HCT116 (cell line): ENCODE results near the gene EFCAB13. TPM values are rescaled to one million over a fixed set of nuclear protein-coding genes. Genes with fewer than 3 reads are reported as not detected.

Source experiments
- ATAC-seq: fragments of 200-7000 bp; cut with Tn5 transposase; 2 replicates; pipeline ENCODE4 v1.9.1; 2020; ENCODE audit warnings: mild to moderate bottlenecking, moderate library complexity
- BruUV-seq: library from RNA; stranded (reverse); fragments of 400-500 nt; replicated peaks from 2 replicates; lab custom pipeline; 2021; lab: Mats Ljungman, UMichigan
- CTCF ChIA-PET: fragments of 300-600 bp; sonication (Branson Sonifier 250); formaldehyde crosslinking; loops from one replicate; lab custom pipeline; 2021; ENCODE audit warnings: antibody characterized with exemption; lab: Charles Lee
- POLR2A ChIA-PET: fragments of 300-600, 350-600 bp; sonication (Branson Sonifier 250); formaldehyde crosslinking; loops from one replicate; lab custom pipeline; 2021; ENCODE audit warnings: antibody characterized with exemption; lab: Charles Lee
- RAD21 ChIA-PET, 2 experiments: fragments of 300-600 bp; sonication (Branson Sonifier 250); formaldehyde crosslinking; loops; one replicate each; lab custom pipeline; 2023; ENCODE audit warnings: low total read pairs in 2 of 2; ENCODE audit not compliant: uncharacterized antibody in 2 of 2, unreplicated experiment in 2 of 2, low non-redundant PET in 1 of 2; lab: Charles Lee
- DNase-seq: peaks from one replicate; pipeline ENCODE4 v3.0.0-alpha.2; 2010; ENCODE audit warnings: low read depth, low spot score
- H2AFZ ChIP-seq: fragments of 200-600 bp; shearing (Covaris generic), sonication (generic); 2 replicates; pipeline ENCODE4 v1.6.1; 2017; ENCODE audit warnings: low read depth, mixed run types, mixed read lengths, antibody characterized with exemption, low read length; ENCODE audit not compliant: poor library complexity, severe bottlenecking
- H3K27ac ChIP-seq: 2 replicates; pipeline ENCODE4 v1.5.1; 2012; ENCODE audit warnings: low read depth, low read length
- H3K27me3 ChIP-seq: fragments of 200-600 bp; sonication (generic); 2 replicates; pipeline ENCODE4 v1.6.1; 2016; ENCODE audit warnings: mixed run types, low read length, mixed read lengths; ENCODE audit not compliant: insufficient read depth
- H3K36me3 ChIP-seq, 2 experiments: fragments of 200-500 bp in 1 of 2; fragments of 200-600 bp in 1 of 2; sonication (Bioruptor generic) in 1 of 2; sonication (generic) in 1 of 2; 2 replicates each; pipeline versions ENCODE4 v1.5.1 to v1.6.1; 2014 to 2016; ENCODE audit warnings: low read length in 2 of 2, inconsistent platforms in 1 of 2, mixed read lengths in 1 of 2, mixed run types in 1 of 2; ENCODE audit not compliant: insufficient read depth in 2 of 2, control insufficient read depth in 1 of 2
- H3K4me1 ChIP-seq, 2 experiments: fragments of 200-600 bp in 1 of 2; sonication (generic) in 1 of 2; 2 replicates each; pipeline versions ENCODE4 v1.5.1 to v1.6.1; 2012 to 2017; ENCODE audit warnings: low read length in 2 of 2, inconsistent platforms in 1 of 2, mild to moderate bottlenecking in 1 of 2, mixed read lengths in 1 of 2, mixed run types in 1 of 2, moderate library complexity in 1 of 2; ENCODE audit not compliant: insufficient read depth in 2 of 2, control insufficient read depth in 1 of 2
- H3K4me2 ChIP-seq: fragments of 200-600 bp; sonication (generic); 2 replicates; pipeline ENCODE4 v1.6.1; 2017; ENCODE audit warnings: mixed run types, low read length, mixed read lengths
- H3K4me3 ChIP-seq, 2 experiments: fragments of 200-600 bp in 1 of 2; sonication (generic) in 1 of 2; replicated peaks in 1 of 2; 2 replicates each; pipeline ENCODE4 v1.5.1; 2011 to 2016; ENCODE audit warnings: low read length in 2 of 2, control low read depth in 1 of 2, low read depth in 1 of 2, mild to moderate bottlenecking in 1 of 2, mixed read lengths in 1 of 2, mixed run types in 1 of 2
- H3K79me2 ChIP-seq: fragments of 200-600 bp; sonication (generic); 2 replicates; pipeline ENCODE4 v1.6.1; 2017; ENCODE audit warnings: mild to moderate bottlenecking, mixed run types, low read length, moderate library complexity, mixed read lengths; ENCODE audit not compliant: insufficient read depth
- H3K9ac ChIP-seq: fragments of 200-600 bp; sonication (generic); 2 replicates; pipeline ENCODE4 v1.6.1; 2016; ENCODE audit warnings: low read length, mixed read lengths
- H3K9me2 ChIP-seq: fragments of 200-600 bp; sonication (generic), shearing (Covaris generic); 2 replicates; pipeline ENCODE4 v1.6.1; 2017; ENCODE audit warnings: mixed run types, mild to moderate bottlenecking, moderate library complexity; ENCODE audit not compliant: insufficient read depth
- H3K9me3 ChIP-seq, 2 experiments: fragments of 200-500 bp in 1 of 2; fragments of 200-600 bp in 1 of 2; sonication (Bioruptor generic) in 1 of 2; sonication (generic) in 1 of 2; 2 replicates each; pipeline ENCODE4 v1.6.1; 2014 to 2017; ENCODE audit warnings: low read length in 2 of 2, mixed read lengths in 2 of 2, inconsistent platforms in 1 of 2, low read depth in 1 of 2, mild to moderate bottlenecking in 1 of 2, mixed run types in 1 of 2, moderate library complexity in 1 of 2; ENCODE audit not compliant: control insufficient read depth in 1 of 2, insufficient read depth in 1 of 2
- H4K20me1 ChIP-seq: fragments of 200-600 bp; sonication (generic), shearing (Covaris generic); 2 replicates; pipeline ENCODE4 v1.6.1; 2017; ENCODE audit warnings: mixed run types, mild to moderate bottlenecking, moderate library complexity; ENCODE audit not compliant: insufficient read depth
- ATF3 ChIP-seq: IDR thresholded peaks from 2 replicates; pipeline ENCODE4 v1.6.1; 2012
- CEBPB ChIP-seq: IDR thresholded peaks from 2 replicates; pipeline ENCODE4 v1.6.1; 2012; ENCODE audit warnings: low read depth
- CTCF ChIP-seq, 3 experiments: fragments of 200-600 bp in 1 of 3; sonication (generic) in 1 of 3; IDR thresholded peaks in 2 of 3; conservative IDR thresholded peaks in 1 of 3; 2 replicates each; pipeline ENCODE4 v1.5.1; 2012 to 2017; ENCODE audit warnings: low read depth in 2 of 3, low read length in 2 of 3, antibody characterized with exemption in 1 of 3, borderline replicate concordance in 1 of 3, control low read depth in 1 of 3, mild to moderate bottlenecking in 1 of 3, mixed read lengths in 1 of 3, mixed run types in 1 of 3, moderate library complexity in 1 of 3; ENCODE audit not compliant: insufficient read depth in 1 of 3
- EGR1 ChIP-seq: IDR thresholded peaks from 2 replicates; pipeline ENCODE4 v1.6.1; 2012; ENCODE audit warnings: low read depth
- EZH2phosphoT487 ChIP-seq: fragments of 200-600 bp; IDR thresholded peaks from 2 replicates; pipeline ENCODE4 v1.6.1; 2018; ENCODE audit warnings: antibody characterized with exemption, borderline replicate concordance
- JUND ChIP-seq: IDR thresholded peaks from 2 replicates; pipeline ENCODE4 v1.6.1; 2012
- POLR2A ChIP-seq: IDR thresholded peaks from 2 replicates; pipeline ENCODE4 v1.7.0; 2011; ENCODE audit warnings: borderline replicate concordance; ENCODE audit not compliant: insufficient read depth, insufficient read length; ENCODE audit errors: extremely low read depth
- POLR2AphosphoS5 ChIP-seq: IDR thresholded peaks from 2 replicates; pipeline ENCODE4 v1.6.1; 2011; ENCODE audit warnings: mild to moderate bottlenecking, low read depth, low read length, moderate library complexity
- REST ChIP-seq: IDR thresholded peaks from 2 replicates; pipeline ENCODE4 v1.6.1; 2012; ENCODE audit warnings: low read depth
- SIN3A ChIP-seq: IDR thresholded peaks from 2 replicates; pipeline ENCODE4 v1.6.1; 2012; ENCODE audit warnings: low read depth
- TCF7L2 ChIP-seq: IDR thresholded peaks from 2 replicates; pipeline ENCODE4 v1.7.0; 2011; ENCODE audit warnings: borderline replicate concordance, inconsistent platforms; ENCODE audit not compliant: insufficient read depth, insufficient read length; ENCODE audit errors: extremely low read depth
- YY1 ChIP-seq: IDR thresholded peaks from 2 replicates; pipeline ENCODE4 v1.6.1; 2011; ENCODE audit warnings: low read length, low read depth, moderate library complexity, mild to moderate bottlenecking; ENCODE audit not compliant: insufficient replicate concordance; ENCODE audit errors: extremely low read depth
- ZFX ChIP-seq: fragments of 450-650 bp; IDR thresholded peaks from 2 replicates; pipeline ENCODE4 v1.6.1; 2017
- ZNF274 ChIP-seq: fragments of 200-500 bp; sonication (Bioruptor generic); IDR thresholded peaks from 2 replicates; pipeline ENCODE4 v1.6.1; 2014; ENCODE audit warnings: mild to moderate bottlenecking, low read depth, low read length, inconsistent platforms
- intact Hi-C: fragments of 100-400 bp; cut with micrococcal nuclease; formaldehyde crosslinking; loops from 2 replicates; pipeline ENCODE4 v1.10.0; 2022
- total RNA-seq: library from RNA; stranded (reverse); gene quantifications from one replicate; pipeline ENCODE4 v1.2.1, GENCODE V29; 2021; ENCODE audit not compliant: unreplicated experiment

The EFCAB13 gene
- total RNA-seq, 1 experiment from 2014 or later: not detected

GRCh38 chr17:47276868-47277267, 46.9 kb upstream of the EFCAB13 start:
- Histone ChIP-seq H3K27me3 (no peaks in the 10 kb centered on the region), H3K36me3 (no peaks in the 10 kb centered on the region), H3K4me1 (peaks cover 48 to 53% of the 10 kb centered on the region in 2 experiments), H3K9me3 (no peaks in the 10 kb centered on the region), H2AFZ (no peak overlapping the region), H4K20me1 (no peaks in the 10 kb centered on the region), H3K9ac (no peak overlapping the region), H3K79me2 (no peaks in the 10 kb centered on the region)
- BruUV-seq: no TSS peak
- RAD21 ChIA-PET: no interaction called here
- ATAC-seq (peak; percentile 51), DNase-seq (no peak)
- CTCF ChIA-PET: no interaction called here
- TF ChIP-seq ZFX: no peak
- no peak for TF ChIP-seq JUND
- no peak for TF ChIP-seq ZNF274
- no peak for TF ChIP-seq TCF7L2
- no peak for TF ChIP-seq ATF3
- no peak for TF ChIP-seq EGR1
- no peak for TF ChIP-seq EZH2phosphoT487
- TF ChIP-seq REST: no peak
- TF ChIP-seq POLR2AphosphoS5: no peak
- no peak for TF ChIP-seq CEBPB
- no peak for TF ChIP-seq YY1
- no peak for TF ChIP-seq POLR2A
- no peak for TF ChIP-seq SIN3A
- TF ChIP-seq CTCF (IDR thresholded peaks at IDR 0.05 in 2 of 3, conservative IDR thresholded peaks at IDR 0.05 in 1 of 3; ENCODE audit: borderline replicate concordance in 1 of 3, insufficient read depth in 1 of 3, low read depth in 2 of 3, low read length in 2 of 3): no peak
- TF ChIP-seq, all 23 proteins: peak for 0
- Histone ChIP-seq H3K4me3 (no peak overlapping the region), H3K4me2 (peak overlapping the region; percentile 12; the same call in 1 of the 2 replicates), H3K9me2 (no peaks in the 10 kb centered on the region), H3K27ac (no peak overlapping the region)
- intact Hi-C loops: no loop called here
- POLR2A ChIA-PET: interaction anchor here (1.0 kb wide), 1 partner anchor 26 kb away, joined by 3 read pairs; no protein-coding TSS in a partner anchor
